Measurements from ENCODE around the gene CLSTN2. TPM values are rescaled to one million over a fixed set of nuclear protein-coding genes. Genes with fewer than 3 reads are reported as not detected.

The CLSTN2 gene
- total and polyA plus RNA-seq, 2 of the 4 experiments (the other 2 are of a cell fraction), result under 0.01 to 0.07 TPM

DNA sequence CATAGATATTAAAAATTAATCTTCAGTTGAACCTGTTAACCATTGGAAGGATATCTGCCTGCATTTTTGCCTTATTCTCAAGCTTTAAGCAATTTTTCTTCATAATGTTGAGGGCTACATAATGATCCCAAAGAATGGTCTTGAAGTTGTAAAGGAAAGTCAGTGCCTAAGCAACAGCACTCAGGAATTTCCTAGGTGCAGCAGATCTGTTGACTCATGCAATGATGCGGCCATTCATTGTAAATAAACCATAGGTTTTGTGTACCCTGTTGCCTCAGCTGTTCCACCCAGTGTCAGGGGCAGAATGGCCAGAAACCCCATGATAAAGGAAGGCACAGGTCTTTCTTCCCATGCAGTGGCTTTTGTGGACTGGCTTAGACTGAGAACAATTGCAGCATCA, 664.5 kb downstream of the CLSTN2 start:
- Histone ChIP-seq H3K4me2 (ENCODE audit: low read depth, low read length) (no peak overlapping the region), H2BK5ac (ENCODE audit: low read depth, low read length, poor library complexity, severe bottlenecking) (no peak overlapping the region), H3K9me3 (ENCODE audit: control insufficient read depth, insufficient read depth, low read length) (peaks cover 2% of the 10 kb centered on the region; the same call in 1 of the 2 replicates), H3K18ac (ENCODE audit: low read depth, low read length) (no peak overlapping the region), H2BK120ac (ENCODE audit: low read depth, low read length) (no peak overlapping the region), H2AK9ac (replicated peaks; ENCODE audit: low read depth, low read length, poor library complexity) (no peak overlapping the region), H3K36me3 (ENCODE audit: control insufficient read depth, insufficient read depth, low read length) (no peaks in the 10 kb centered on the region), H3K4me1 (ENCODE audit: control insufficient read depth, insufficient read depth, low read length) (no peaks in the 10 kb centered on the region), H3K56ac (ENCODE audit: extremely low read depth, insufficient read depth, low read length) (no peak overlapping the region), H2BK20ac (ENCODE audit: low read depth, low read length) (no peak overlapping the region), H3K9me1 (ENCODE audit: insufficient read depth, low read length) (no peaks in the 10 kb centered on the region), H3K27ac (ENCODE audit: insufficient read depth, low read length) (no peak overlapping the region), H3K4me3 (ENCODE audit: insufficient read depth, low read depth, low read length) (no peak overlapping the region), H4K91ac (ENCODE audit: insufficient read depth, low read depth, low read length) (no peak overlapping the region), H4K20me1 (ENCODE audit: insufficient read depth, low read length) (no peaks in the 10 kb centered on the region), H3K9ac (ENCODE audit: low read depth, low read length) (no peak overlapping the region), H3K4ac (ENCODE audit: low read depth, low read length) (no peak overlapping the region), H2AK5ac (ENCODE audit: low read depth, low read length) (no peak overlapping the region), H4K8ac (ENCODE audit: low read depth in 2 of 2, low read length in 2 of 2) (no peak overlapping the region), H3K79me1 (ENCODE audit: low read depth in 1 of 2, low read length in 2 of 2) (no peaks in the 10 kb centered on the region), H2AFZ (replicated peaks; ENCODE audit: low read length, poor library complexity) (no peak overlapping the region), H3K27me3 (ENCODE audit: control insufficient read depth, insufficient read depth, low read length) (no peaks in the 10 kb centered on the region), H3K23ac (ENCODE audit: low read depth, low read length) (no peak overlapping the region), H2BK15ac (ENCODE audit: low read depth, low read length) (no peak overlapping the region), H3K14ac (replicated peaks; ENCODE audit: low read depth, low read length) (no peak overlapping the region), H4K5ac (ENCODE audit: low read depth, low read length) (no peak overlapping the region)
- CTCF ChIA-PET, result no interaction called here
- 0% methylated on average over 1 of the region's 1 CpG; no CpG with 5 or more reads in 1 of the 2 experiments for WGBS, 2 experiments (ENCODE audit: extremely low coverage in 2 of 2, insufficient read length in 1 of 2)
- POLR2A ChIA-PET (ENCODE audit: unreplicated experiment), result no interaction called here
- TF ChIP-seq, protein P1, sequence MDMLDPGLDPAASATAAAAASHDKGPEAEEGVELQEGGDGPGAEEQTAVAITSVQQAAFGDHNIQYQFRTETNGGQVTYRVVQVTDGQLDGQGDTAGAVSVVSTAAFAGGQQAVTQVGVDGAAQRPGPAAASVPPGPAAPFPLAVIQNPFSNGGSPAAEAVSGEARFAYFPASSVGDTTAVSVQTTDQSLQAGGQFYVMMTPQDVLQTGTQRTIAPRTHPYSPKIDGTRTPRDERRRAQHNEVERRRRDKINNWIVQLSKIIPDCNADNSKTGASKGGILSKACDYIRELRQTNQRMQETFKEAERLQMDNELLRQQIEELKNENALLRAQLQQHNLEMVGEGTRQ (IDR thresholded peaks at IDR 0.05; ENCODE audit: low read depth, low read length), result no peak
- TF ChIP-seq SMC3 (IDR thresholded peaks at IDR 0.05; ENCODE audit: low read depth, low read length) (no peak), RCOR1 (IDR thresholded peaks at IDR 0.05; ENCODE audit: insufficient replicate concordance, low read length) (no peak), MAFK (IDR thresholded peaks at IDR 0.05; ENCODE audit: low read depth, low read length) (no peak), CTCF (conservative IDR thresholded peaks at IDR 0.05; ENCODE audit: low read depth, low read length) (no peak), BHLHE40 (IDR thresholded peaks at IDR 0.05; ENCODE audit: low read depth, low read length) (no peak), CEBPB (IDR thresholded peaks at IDR 0.05; ENCODE audit: low read depth, low read length) (no peak), FOS (IDR thresholded peaks at IDR 0.05; ENCODE audit: low read depth, low read length) (no peak), NFE2L2 (IDR thresholded peaks at IDR 0.05; ENCODE audit: low read depth, low read length) (no peak), MAZ (IDR thresholded peaks at IDR 0.05; ENCODE audit: borderline replicate concordance, low read depth, low read length) (no peak), POLR2A (IDR thresholded peaks at IDR 0.05; ENCODE audit: low read depth, low read length) (no peak)
- TF ChIP-seq, protein P2, sequence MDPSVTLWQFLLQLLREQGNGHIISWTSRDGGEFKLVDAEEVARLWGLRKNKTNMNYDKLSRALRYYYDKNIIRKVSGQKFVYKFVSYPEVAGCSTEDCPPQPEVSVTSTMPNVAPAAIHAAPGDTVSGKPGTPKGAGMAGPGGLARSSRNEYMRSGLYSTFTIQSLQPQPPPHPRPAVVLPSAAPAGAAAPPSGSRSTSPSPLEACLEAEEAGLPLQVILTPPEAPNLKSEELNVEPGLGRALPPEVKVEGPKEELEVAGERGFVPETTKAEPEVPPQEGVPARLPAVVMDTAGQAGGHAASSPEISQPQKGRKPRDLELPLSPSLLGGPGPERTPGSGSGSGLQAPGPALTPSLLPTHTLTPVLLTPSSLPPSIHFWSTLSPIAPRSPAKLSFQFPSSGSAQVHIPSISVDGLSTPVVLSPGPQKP (IDR thresholded peaks at IDR 0.05; ENCODE audit: borderline replicate concordance, low read depth, low read length), result no peak
- intact Hi-C loops (cut with micrococcal nuclease) (no loop called here), dilution Hi-C loops (cut with HindIII; ENCODE audit: low sequenced_read_pairs, unreplicated experiment) (no loop called here), in situ Hi-C loops (cut with MboI; ENCODE audit: low sequenced_read_pairs) (no loop called here)
- ATAC-seq (ENCODE audit: low read depth) (no peak), DNase-seq (no peak)
- BruUV-seq (replicated peaks), result no TSS peak

Measured in IMR-90 (cell line).